GM19463 (cell line): ENCODE data around the gene COL6A3.

ENCODE experiments used
- ATAC-seq: cut with Tn5 transposase; IDR thresholded peaks from one replicate; pipeline ENCODE4 v1.9.1; 2021; ENCODE audit warnings: mild to moderate bottlenecking, moderate library complexity; ENCODE audit not compliant: unreplicated experiment

The COL6A3 gene

DNA sequence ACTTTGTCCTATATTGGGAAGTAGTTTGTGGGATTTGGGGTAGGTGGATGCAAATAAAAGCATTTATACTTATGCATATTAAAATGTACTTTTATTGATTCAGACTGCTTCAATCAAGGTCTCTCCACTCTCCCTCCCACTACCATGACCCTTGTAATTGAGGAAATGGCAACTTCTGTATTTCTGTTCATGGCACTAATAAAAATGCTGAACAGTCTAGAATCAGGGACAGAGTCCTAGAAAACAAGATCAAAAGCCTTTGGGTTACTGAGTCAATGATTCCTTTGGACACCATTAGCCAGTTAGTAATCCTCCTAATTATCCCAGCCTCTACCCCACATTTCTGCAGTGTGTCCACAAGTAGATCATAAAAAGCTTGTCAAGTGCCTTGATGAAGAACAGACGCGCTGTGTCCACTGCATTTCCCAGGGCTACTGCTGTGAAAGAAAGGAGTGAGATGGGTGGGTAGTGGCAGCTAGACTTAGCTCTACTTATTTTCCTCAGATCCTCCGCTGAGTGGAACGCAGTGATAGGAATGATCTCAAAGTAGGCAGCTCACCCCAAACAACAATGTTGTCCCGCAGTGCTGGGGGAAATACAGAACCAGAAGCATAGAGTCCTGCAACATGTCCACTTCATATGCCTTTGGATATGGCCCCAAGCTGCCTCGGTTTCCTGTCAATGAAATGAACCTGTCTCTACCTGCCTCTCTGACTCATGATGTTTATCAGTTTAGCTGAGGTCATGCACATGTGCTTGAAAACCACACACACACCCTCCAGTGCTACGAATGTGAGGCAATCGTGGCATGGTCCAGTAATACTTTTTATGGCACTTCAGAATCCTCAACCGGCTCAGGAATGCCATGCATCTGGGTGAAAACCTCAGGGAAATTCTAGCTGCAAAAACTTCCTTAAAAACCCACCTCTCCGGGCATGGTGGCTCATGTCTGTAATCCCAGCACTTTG, 115.5 kb downstream of the COL6A3 start:
- no peak for ATAC-seq

DNA sequence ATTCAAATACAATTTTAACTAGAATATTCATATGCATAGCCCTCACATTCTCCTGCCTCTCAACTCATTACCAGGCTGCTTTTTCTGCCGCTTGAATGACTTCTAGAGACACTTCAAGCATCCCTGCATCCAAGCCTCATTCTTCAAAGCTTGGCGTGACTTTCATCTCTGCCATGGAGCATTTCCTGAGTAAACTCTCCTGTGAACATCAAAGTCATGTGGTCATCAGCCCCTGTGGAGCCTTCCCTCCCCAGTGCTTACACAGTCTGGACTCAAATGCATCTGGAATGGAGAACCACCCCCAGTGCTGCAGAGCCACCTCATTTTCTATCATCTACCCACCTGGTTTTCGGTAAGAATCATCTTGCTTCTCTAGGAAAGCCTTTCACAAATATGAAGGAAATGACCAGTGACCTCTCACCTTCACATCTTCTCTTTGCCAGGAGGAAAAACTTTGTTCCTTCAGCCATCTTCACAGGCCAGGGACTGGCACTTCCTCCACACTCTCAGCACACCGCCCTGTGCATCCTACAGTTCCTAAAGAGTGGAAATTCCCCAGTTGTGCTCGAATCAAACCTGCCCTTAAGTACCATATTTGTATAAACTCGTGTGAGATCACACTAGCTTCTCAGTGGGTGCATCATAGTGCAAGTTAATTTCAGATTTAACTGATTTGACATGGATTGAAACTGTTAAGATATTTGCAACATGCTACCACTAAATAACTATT, 116.4 kb downstream of the COL6A3 start:
- no peak for ATAC-seq

DNA sequence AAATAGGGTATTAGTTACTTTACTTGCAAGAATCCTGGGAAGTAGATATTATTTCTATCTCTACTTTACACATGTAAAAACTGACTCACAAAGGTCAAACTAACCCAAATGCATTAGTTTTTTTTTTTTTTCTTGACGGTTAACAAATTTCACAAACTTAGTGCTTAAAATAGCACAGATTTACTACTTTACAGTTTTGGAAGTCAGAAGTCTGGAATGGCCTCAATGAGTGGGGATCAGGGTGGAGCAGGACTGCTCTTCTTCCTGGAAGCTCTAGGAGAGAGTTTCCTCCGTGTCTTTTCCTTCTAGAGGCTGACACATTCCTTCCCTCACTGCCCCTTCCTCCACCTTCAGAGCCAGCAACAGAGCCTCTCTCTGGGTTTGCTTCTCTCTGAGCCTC, 117.2 kb downstream of the COL6A3 start:
- ATAC-seq: no peak

GRCh38 chr2:237295889-237296480, 118.0 kb downstream of the COL6A3 start:
- ATAC-seq: no peak

GRCh38 chr2:237294460-237294859, 119.5 kb downstream of the COL6A3 start:
- no peak for ATAC-seq

DNA sequence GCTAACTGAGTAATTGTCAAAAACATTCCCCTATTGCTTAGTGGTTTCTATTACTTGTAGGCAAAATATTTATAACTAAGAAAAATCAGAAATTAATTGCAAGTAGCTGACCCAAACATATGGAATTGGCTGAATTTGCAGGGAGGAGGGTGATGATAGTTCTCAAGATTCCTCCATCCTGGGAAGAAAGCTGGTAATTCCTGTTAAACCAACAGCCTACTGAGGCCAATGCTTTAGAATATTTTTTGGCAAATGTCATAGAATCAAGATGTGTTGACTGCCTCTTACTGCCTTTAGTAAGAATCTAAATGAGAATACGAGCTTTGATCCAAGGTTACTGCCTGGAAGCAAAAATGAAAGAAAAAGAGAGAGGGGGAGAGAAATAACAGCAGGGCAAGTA, 120.0 kb downstream of the COL6A3 start:
- ATAC-seq: no peak

DNA sequence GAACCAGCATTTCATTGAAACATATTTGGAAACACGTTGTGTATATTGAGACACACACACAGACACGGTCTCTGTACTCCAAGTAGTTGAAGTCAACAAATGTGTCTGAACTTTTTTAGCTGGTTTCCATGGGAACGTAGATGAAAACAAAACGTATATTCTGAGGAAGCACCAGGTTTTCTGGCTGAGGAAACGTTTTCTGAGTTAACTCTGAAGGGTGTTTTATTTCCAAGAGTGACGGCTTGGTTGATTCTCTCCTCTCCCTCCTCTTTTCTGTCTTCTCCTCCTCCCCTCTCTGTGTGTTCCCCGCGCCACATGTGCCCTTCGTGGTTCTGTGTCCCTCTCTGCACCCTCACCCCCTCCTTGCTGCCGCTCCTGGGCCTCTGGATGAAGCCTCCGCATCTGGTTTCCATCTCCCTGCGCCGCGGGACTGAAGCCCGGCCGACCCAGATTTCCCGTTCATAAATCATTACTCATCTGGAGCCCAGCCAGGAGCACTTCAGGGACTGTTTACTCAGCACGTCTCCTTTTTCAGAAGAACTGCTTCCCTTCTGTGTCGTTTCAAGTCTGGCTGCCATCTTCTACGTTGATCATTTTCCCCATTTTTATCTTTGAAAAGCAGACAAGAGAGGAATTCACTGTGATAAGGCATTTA, 122.7 kb downstream of the COL6A3 start:
- ATAC-seq: no peak

DNA sequence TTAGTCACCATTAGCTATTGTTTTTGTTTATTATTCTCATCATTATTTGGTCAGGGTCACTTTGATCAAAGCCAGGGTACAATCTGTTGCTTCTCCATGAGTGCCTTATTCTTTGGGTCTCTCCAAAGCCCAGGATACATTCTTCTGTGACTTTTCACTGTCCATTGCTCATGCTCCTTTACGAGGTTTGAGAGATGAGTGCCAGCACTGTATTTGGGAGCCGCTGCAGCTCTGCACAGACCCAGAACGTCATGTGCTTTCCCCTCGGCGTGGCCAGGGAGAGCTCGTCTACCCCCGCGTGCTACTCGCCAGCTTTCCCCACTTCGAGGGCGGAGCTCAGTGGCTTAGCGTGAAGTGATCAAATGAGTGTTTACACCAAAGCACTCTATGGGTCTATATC, 123.7 kb downstream of the COL6A3 start:
- ATAC-seq: no peak

- no peak for ATAC-seq
These were observed 124.8 kb downstream of the COL6A3 start for GRCh38 chr2:237289139-237289538.

- ATAC-seq: no peak
These were observed 126.1 kb downstream of the COL6A3 start for GRCh38 chr2:237287872-237288271.

DNA sequence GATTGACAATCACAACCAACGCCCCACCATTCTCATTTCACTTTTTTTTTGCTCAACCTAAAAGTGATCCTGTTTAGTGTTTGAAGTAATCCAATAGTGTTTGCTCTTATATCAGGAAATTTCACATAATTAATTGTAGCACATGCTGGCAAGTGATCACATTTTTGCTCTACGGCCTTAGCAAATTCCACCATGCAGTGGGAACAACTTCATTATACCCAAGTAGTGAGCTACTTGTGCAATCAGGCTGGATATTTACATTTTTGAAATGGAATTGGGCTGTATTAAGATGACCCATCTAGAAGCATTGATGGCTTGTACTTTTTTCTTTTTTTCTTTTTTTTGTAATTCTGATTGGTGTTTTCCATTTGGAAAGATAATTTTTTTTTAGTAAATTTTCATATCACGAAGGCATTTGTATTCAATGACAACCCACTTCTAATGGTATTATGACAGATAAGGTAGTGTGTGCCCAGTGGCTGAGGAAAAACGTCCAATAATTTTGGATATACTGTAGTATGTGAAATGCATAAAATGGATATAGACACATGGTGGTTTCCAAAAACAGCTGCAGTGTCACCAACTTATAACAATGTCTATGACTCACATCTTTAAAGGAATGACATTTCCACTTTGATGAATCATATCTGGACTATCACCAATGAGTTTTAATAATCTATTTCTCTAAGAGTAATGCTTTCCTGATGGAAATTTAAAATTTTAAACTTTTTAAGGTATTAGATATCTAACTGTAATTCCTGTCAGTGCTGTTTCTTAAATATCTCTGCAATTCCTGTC, 130.6 kb downstream of the COL6A3 start:
- no peak for ATAC-seq

GRCh38 chr2:237282568-237283128, 131.3 kb downstream of the COL6A3 start:
- ATAC-seq: no peak

GRCh38 chr2:237281836-237282306, 132.1 kb downstream of the COL6A3 start:
- ATAC-seq: no peak

DNA sequence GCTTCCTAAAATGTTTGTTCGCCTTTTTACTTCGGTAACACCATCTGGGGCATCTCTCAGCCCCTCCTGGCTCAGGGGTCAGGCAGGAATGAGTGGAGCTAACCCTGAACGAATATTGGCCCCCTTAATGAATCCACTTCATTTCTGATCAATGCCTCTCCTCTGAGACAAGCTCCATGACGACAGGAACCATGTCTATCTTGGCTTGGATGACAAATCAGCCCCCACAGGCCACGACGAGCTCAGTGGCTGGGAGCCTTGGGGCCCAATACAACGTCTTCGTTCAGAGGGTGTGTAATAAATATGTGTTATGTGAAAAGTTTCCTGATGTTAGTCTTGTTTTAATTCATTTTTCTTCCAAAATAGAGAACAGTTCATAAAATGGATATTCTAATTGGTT, 133.0 kb downstream of the COL6A3 start:
- ATAC-seq: no peak

DNA sequence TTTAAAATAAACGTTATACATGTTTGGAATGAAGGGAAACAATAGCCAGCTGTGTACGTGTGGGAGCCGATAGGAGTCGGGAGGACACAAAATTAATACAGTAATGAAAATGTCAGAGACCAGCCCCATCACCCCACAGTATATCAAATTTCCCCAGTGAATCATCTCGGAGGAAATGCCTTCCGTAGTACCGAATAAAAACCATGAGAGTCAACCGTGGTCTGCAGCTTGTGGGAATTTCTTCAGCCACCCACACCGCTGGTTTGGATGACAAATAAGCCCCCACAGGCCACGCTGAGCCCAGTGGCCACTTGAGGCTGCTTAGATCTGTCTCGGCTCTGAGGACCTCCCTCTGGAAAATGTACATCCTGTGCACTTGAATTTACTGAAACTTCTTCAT, 133.7 kb downstream of the COL6A3 start:
- ATAC-seq: no peak

DNA sequence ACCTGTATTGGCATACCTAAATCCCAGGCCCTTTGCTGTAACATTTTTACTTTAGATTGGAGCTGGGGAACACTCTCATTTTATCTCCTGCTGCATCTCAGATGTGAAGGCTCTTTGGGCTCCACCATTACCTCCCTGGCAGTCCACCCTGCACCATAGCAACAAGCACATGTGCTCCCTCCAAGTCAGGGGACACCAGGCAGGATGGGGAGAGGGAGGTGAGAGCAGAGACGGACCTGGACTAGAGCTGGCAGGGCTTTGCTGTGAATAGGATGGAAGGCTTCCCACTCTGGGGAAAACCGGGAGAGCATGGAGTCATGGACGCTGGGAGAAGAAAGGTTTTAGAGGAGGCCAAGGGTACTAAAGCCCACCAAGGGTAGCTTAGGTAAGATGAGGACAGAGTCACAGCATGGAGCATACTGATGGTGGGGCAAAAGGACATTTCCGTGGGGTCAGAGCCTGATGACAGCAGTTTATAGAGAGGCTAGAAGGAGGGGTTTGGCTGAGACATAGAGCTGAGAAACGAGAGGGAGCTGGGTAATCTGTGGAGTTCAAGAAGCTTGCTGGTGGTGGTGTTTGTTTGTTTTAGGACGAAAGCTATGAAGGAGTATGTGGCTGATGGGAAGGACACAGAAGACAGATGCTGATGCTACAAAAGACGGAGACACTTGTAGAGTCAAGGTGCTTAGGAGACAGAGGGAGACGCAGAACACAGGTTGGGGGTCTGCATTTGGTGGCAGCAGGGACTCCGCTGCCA, 134.8 kb downstream of the COL6A3 start:
- ATAC-seq: no peak

- no peak for ATAC-seq
These were observed 135.4 kb downstream of the COL6A3 start for GRCh38 chr2:237278568-237278967.

- no peak for ATAC-seq
These were observed 137.1 kb downstream of the COL6A3 start for GRCh38 chr2:237276716-237277490.
